Brain microvascular endothelial cell (primary cell): Measurements from ENCODE around the gene AUTS2.

Experiments used
- DNase-seq: peaks from one replicate; pipeline ENCODE4 v3.0.0-alpha.2; 2020
- H3K27ac ChIP-seq: fragments of 250-450 bp; sonication (Bioruptor Pico); 2 replicates; pipeline ENCODE4 v1.5.1; 2020; ENCODE audit warnings: mild to moderate bottlenecking, moderate library complexity
- H3K27me3 ChIP-seq: fragments of 250-450 bp; sonication (Bioruptor Pico); replicated peaks from 2 replicates; pipeline ENCODE4 v1.5.1; 2020; ENCODE audit warnings: mild to moderate bottlenecking
- H3K36me3 ChIP-seq: fragments of 250-450 bp; sonication (Bioruptor Pico); replicated peaks from 2 replicates; pipeline ENCODE4 v1.5.1; 2020; ENCODE audit warnings: mild to moderate bottlenecking
- H3K4me3 ChIP-seq: 2 replicates; pipeline ENCODE4 v1.5.1; 2011; ENCODE audit warnings: low read depth, mild to moderate bottlenecking, control low read depth, low read length, moderate library complexity
- in situ Hi-C: cut with HindIII; loops from 2 replicates; pipeline ENCODE4 v1.10.0; 2017; ENCODE audit warnings: low sequenced_read_pairs, low pct_ligation_motif_present
- TF ChIP-seq, protein P1 (sequence below): IDR thresholded peaks from 2 replicates; pipeline ENCODE4 v1.5.1; 2011; ENCODE audit warnings: low read depth, mild to moderate bottlenecking, moderate library complexity, low read length, control low read depth, inconsistent platforms; ENCODE audit errors: missing control alignments

AUTS2 gene

DNA sequence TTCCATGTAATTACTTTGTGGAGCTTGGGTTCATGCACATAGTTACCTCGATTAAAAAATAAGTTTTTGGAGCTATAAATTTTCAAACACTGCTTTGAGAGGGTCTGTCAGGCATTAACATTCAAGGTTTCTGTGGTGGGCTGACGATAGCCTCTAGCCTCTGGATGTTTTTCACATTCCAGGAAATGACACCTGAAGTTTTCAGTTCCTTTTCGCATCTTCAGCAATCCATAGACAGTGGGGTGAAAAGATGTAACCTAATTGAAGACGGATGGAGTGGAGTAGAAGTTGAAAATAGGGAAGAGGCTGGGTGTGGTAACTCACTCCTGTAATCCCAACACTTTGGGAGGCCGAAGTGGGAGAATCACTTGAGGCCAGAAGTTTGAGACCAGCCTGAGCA, 197.7 kb downstream of the AUTS2 start:
- Histone ChIP-seq H3K27me3 (no peaks in the 10 kb centered on the region), H3K4me3 (no peak overlapping the region), H3K27ac (no peak overlapping the region), H3K36me3 (no peaks in the 10 kb centered on the region)
- TF ChIP-seq, protein P1, sequence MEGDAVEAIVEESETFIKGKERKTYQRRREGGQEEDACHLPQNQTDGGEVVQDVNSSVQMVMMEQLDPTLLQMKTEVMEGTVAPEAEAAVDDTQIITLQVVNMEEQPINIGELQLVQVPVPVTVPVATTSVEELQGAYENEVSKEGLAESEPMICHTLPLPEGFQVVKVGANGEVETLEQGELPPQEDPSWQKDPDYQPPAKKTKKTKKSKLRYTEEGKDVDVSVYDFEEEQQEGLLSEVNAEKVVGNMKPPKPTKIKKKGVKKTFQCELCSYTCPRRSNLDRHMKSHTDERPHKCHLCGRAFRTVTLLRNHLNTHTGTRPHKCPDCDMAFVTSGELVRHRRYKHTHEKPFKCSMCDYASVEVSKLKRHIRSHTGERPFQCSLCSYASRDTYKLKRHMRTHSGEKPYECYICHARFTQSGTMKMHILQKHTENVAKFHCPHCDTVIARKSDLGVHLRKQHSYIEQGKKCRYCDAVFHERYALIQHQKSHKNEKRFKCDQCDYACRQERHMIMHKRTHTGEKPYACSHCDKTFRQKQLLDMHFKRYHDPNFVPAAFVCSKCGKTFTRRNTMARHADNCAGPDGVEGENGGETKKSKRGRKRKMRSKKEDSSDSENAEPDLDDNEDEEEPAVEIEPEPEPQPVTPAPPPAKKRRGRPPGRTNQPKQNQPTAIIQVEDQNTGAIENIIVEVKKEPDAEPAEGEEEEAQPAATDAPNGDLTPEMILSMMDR: no peak
- in situ Hi-C loops: no loop called here
- no peak for DNase-seq

DNA sequence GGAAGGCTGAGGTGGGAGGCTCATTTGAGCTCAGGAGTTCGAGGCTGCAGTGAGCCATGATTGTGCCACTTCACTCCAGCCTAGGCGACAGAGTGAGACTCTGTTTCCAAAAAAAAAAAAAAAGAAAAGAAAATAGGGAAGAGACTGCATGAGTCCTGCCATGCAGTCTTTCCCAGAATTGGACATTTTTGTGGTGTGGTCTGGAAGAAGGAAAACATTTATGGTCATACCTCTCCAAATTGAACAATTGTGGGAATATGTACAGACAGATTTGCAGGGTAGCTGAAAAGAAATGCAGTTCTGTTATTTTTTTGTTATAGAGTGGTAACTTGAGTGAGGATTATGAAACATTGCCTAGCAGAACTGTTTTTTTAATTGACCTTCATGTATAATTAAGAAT, 198.1 kb downstream of the AUTS2 start:
- H3K4me3 ChIP-seq: no peak overlapping the region
- TF ChIP-seq, protein P1: no peak
- DNase-seq: no peak
- in situ Hi-C loops: no loop called here
- H3K27me3 ChIP-seq: no peaks in the 10 kb centered on the region
- no peaks in the 10 kb centered on the region for H3K36me3 ChIP-seq
- no peak overlapping the region for H3K27ac ChIP-seq

DNA sequence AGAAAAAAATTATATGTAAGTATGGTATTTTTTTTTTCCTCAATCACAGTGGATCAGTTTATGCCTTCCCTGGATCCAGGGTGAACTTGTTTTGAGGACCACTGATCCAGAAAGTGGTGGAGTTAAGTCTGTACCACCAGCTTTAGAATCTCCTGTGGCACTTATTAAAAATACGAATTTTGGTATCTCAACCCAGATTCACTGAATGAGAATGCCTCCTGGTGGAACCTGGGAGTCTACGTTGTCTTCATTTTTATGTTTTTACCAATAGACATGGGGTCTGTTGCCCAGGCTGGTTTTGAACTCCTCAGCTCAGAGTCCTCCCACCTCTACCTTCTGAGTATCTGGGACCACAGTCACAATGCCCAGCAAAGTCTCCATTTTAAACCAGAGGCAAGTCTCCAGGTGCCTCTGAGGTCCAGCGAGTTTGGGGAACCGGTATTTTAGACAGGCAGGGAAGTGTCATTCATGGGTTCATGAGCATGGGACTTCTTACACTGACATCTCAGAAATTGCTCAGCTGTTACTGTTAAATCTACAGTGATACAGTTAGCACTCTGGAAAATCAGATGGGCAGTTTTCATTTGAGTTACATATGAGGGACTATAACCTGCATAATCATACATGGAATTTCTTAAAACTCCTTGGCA, 200.9 kb downstream of the AUTS2 start:
- in situ Hi-C loops: no loop called here

DNA sequence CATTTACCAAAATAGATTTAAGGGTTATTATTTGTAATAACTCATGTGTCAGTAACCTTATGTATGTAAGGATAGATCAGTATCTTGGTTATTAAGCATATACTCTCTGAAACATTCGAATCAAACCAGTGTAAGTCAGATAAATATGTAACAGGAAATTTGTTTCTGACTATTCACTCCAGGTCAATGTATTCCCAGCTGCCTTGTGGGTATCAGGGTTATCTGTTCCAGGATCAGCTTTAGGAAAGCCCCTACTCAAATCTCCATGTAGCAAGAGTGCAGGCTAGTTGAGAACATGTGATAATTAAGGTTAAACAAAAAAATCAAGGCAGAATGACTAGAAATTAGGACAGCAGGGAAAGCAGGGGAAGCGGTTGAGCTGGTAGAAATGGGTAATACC, 201.7 kb downstream of the AUTS2 start:
- in situ Hi-C loops: no loop called here
- TF ChIP-seq, protein P1: no peak
- Histone ChIP-seq H3K27ac (no peak overlapping the region), H3K27me3 (no peaks in the 10 kb centered on the region), H3K4me3 (no peak overlapping the region), H3K36me3 (no peaks in the 10 kb centered on the region)
- no peak for DNase-seq

More for the DNA sequence above, 200.9 kb downstream of the AUTS2 start:
- Histone ChIP-seq H3K27me3 (no peaks in the 10 kb centered on the region), H3K4me3 (no peak overlapping the region), H3K27ac (no peak overlapping the region), H3K36me3 (no peaks in the 10 kb centered on the region)
- TF ChIP-seq, protein P1: no peak
- no peak for DNase-seq

DNA sequence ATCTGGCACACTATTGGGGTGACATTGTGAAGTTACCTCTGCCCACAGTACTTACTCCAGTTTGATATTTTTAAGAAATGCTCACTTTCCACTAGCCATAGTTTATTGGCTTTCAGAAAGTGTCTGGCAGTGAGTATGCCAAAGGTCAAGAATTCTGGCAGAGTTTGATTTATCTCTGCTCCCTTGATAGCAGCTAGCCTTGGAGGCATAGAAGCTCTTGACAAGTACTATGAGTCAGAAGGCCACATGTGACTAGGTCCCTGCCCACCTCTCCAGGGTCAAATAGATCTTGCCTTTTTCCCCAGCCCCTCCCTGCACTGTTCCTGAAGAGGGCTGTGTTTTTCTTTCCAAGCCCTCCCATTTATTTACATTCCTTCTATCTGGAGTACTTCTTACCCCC, 202.2 kb downstream of the AUTS2 start:
- Histone ChIP-seq H3K27me3 (no peaks in the 10 kb centered on the region), H3K36me3 (no peaks in the 10 kb centered on the region), H3K4me3 (no peak overlapping the region), H3K27ac (no peak overlapping the region)
- in situ Hi-C loops: no loop called here
- no peak for DNase-seq
- TF ChIP-seq, protein P1: no peak
